A549 (cell line): ENCODE measurements around the gene PTEN. TPM values are rescaled to one million over a fixed set of nuclear protein-coding genes. Genes with fewer than 3 reads are reported as not detected.

Source experiments
- ATAC-seq, 2 experiments: fragments of 200-7000 bp in 1 of 2; fragments of >200 bp in 1 of 2; cut with Nextera tagmentation in 1 of 2; cut with Tn5 transposase in 1 of 2; 3 replicates each; pipeline versions ENCODE4 v1.8.0 to v1.9.1; 2018 to 2020; ENCODE audit warnings: mild to moderate bottlenecking in 1 of 2, moderate library complexity in 1 of 2
- CTCF ChIA-PET: fragments of 300-600 bp; sonication (Branson Sonifier 250); formaldehyde crosslinking; extraction: SDS; loops from one replicate; lab custom pipeline; 2021; ENCODE audit warnings: antibody characterized with exemption, inconsistent platforms; lab: Yijun Ruan, JAX
- POLR2A ChIA-PET: fragments of 350-600 bp; formaldehyde crosslinking; extraction: SDS; loops from one replicate; lab custom pipeline; 2021; ENCODE audit warnings: antibody characterized with exemption, inconsistent platforms; lab: Yijun Ruan, JAX
- DNase-seq, 2 experiments: peaks; one replicate each; pipeline versions ENCODE4 v3.0.0 to v3.0.0-alpha.2; 2011 to 2016; ENCODE audit warnings: low read depth in 1 of 2, low spot score in 1 of 2
- FAIRE-seq: peaks from 2 replicates; lab custom pipeline; 2011; peaks lifted over from hg19 to GRCh38; lab: Jason Lieb, UNC
- H3K27ac ChIP-seq, 2 experiments: fragments of >200 bp; sonication (Bioruptor Twin); formaldehyde crosslinking; 3 replicates each; pipeline ENCODE4 v1.5.1; 2016 to 2017
- H3K4me1 ChIP-seq: fragments of >200 bp; sonication (Bioruptor Twin); formaldehyde crosslinking; 3 replicates; pipeline ENCODE4 v1.6.1; 2016
- H3K4me2 ChIP-seq: fragments of >200 bp; sonication (Bioruptor Twin); formaldehyde crosslinking; 3 replicates; pipeline ENCODE4 v1.6.1; 2016
- H3K4me3 ChIP-seq: fragments of >200 bp; sonication (Bioruptor Twin); formaldehyde crosslinking; 3 replicates; pipeline ENCODE4 v1.5.1; 2016
- H3K9me3 ChIP-seq: fragments of >200 bp; sonication (Bioruptor Twin); formaldehyde crosslinking; 3 replicates; pipeline ENCODE4 v1.6.1; 2016
- BHLHE40 ChIP-seq: IDR thresholded peaks from 2 replicates; pipeline ENCODE4 v1.6.1; 2012; ENCODE audit warnings: low read depth, low read length, inconsistent platforms
- CBX2 ChIP-seq: fragments of 200-600 bp; sonication (generic); IDR thresholded peaks from 2 replicates; pipeline ENCODE4 v1.6.1; 2016; ENCODE audit warnings: low read depth, mild to moderate bottlenecking, borderline replicate concordance
- CBX8 ChIP-seq: fragments of 200-600 bp; sonication (generic); IDR thresholded peaks from 2 replicates; pipeline ENCODE4 v1.6.1; 2016
- CEBPB ChIP-seq, 2 experiments: fragments of >200 bp in 1 of 2; sonication (Bioruptor Twin) in 1 of 2; formaldehyde crosslinking in 1 of 2; IDR thresholded peaks; 2 replicates each; pipeline ENCODE4 v1.6.1; 2012 to 2016
- CHD2 ChIP-seq: fragments of 150-350 bp; IDR thresholded peaks from 2 replicates; pipeline ENCODE4 v1.6.1; 2014; ENCODE audit warnings: low read length; ENCODE audit not compliant: partially characterized antibody
- CHD4 ChIP-seq: fragments of 200-600 bp; sonication (generic); IDR thresholded peaks from 2 replicates; pipeline ENCODE4 v1.6.1; 2016; ENCODE audit warnings: antibody characterized with exemption, mild to moderate bottlenecking, borderline replicate concordance
- E2F6 ChIP-seq: IDR thresholded peaks from 2 replicates; pipeline ENCODE4 v1.6.1; 2012; ENCODE audit warnings: low read depth, borderline replicate concordance
- EHF ChIP-seq: fragments of 250-450 bp; sonication (Bioruptor Pico); IDR thresholded peaks from 2 replicates; pipeline ENCODE4 v1.5.0; 2020; ENCODE audit warnings: mild to moderate bottlenecking
- EHMT2 ChIP-seq: fragments of 200-600 bp; sonication (generic); IDR thresholded peaks from 2 replicates; pipeline ENCODE4 v1.6.1; 2016; ENCODE audit warnings: antibody characterized with exemption, low read depth, mild to moderate bottlenecking, moderate library complexity
- ESRRA ChIP-seq: fragments of 150-350 bp; IDR thresholded peaks from 2 replicates; pipeline ENCODE4 v1.6.1; 2014; ENCODE audit warnings: mild to moderate bottlenecking, low read length, borderline replicate concordance
- FOSL2 ChIP-seq, 2 experiments: fragments of 450-650 bp in 1 of 2; fragments of >200 bp in 1 of 2; sonication (Bioruptor Twin) in 1 of 2; formaldehyde crosslinking; IDR thresholded peaks; 2 replicates each; pipeline versions ENCODE4 v1.5.0 to v1.6.1; 2016 to 2020; ENCODE audit warnings: mild to moderate bottlenecking in 1 of 2, moderate library complexity in 1 of 2
- GATA3 ChIP-seq: IDR thresholded peaks from 2 replicates; pipeline ENCODE4 v1.6.1; 2012; ENCODE audit warnings: borderline replicate concordance
- HMGXB4 ChIP-seq: fragments of 250-450 bp; sonication (Bioruptor Pico); IDR thresholded peaks from 2 replicates; pipeline ENCODE4 v1.5.0; 2021; ENCODE audit warnings: mild to moderate bottlenecking, moderate library complexity, borderline replicate concordance
- JUNB ChIP-seq: fragments of >200 bp; sonication (Bioruptor Twin); formaldehyde crosslinking; IDR thresholded peaks from 2 replicates; pipeline ENCODE4 v1.6.1; 2016
- KDM1A ChIP-seq: fragments of 200-600 bp; sonication (generic); IDR thresholded peaks from 2 replicates; pipeline ENCODE4 v1.6.1; 2016; ENCODE audit warnings: low read depth, mild to moderate bottlenecking
- KDM5A ChIP-seq: fragments of 200-600 bp; sonication (generic); IDR thresholded peaks from 2 replicates; pipeline ENCODE4 v1.6.1; 2016; ENCODE audit warnings: antibody characterized with exemption, mild to moderate bottlenecking
- MAFK ChIP-seq: fragments of 450-650 bp; IDR thresholded peaks from 2 replicates; pipeline ENCODE4 v1.6.1; 2014; ENCODE audit not compliant: partially characterized antibody
- PHF8 ChIP-seq: fragments of 200-600 bp; sonication (generic); IDR thresholded peaks from 2 replicates; pipeline ENCODE4 v1.6.1; 2016; ENCODE audit warnings: low read depth, mild to moderate bottlenecking, antibody characterized with exemption, moderate library complexity, borderline replicate concordance
- POLR2A ChIP-seq: IDR thresholded peaks from 2 replicates; pipeline ENCODE4 v1.6.1; 2012; ENCODE audit warnings: mild to moderate bottlenecking, low read length
- POLR2AphosphoS2 ChIP-seq: conservative IDR thresholded peaks from 2 replicates; pipeline ENCODE4 v1.6.1; 2012; ENCODE audit warnings: low read length, improper control_type of control experiment, inconsistent platforms
- RAD21 ChIP-seq, 2 experiments: fragments of >200 bp in 1 of 2; sonication (Bioruptor Twin) in 1 of 2; formaldehyde crosslinking in 1 of 2; IDR thresholded peaks in 1 of 2; conservative IDR thresholded peaks in 1 of 2; 2 replicates in 1 of 2; 3 replicates in 1 of 2; pipeline ENCODE4 v1.6.1; 2012 to 2018; ENCODE audit warnings: inconsistent platforms in 1 of 2
- RARB ChIP-seq: fragments of 250-450 bp; sonication (Bioruptor Pico); IDR thresholded peaks from 2 replicates; pipeline ENCODE4 v1.8.0; 2021; ENCODE audit warnings: mild to moderate bottlenecking, moderate library complexity
- RCOR1 ChIP-seq: fragments of 150-350 bp; IDR thresholded peaks from 2 replicates; pipeline ENCODE4 v1.6.1; 2014; ENCODE audit warnings: antibody characterized with exemption, low read length, low read depth
- RNF2 ChIP-seq: fragments of 200-600 bp; sonication (generic); IDR thresholded peaks from 2 replicates; pipeline ENCODE4 v1.6.1; 2016; ENCODE audit warnings: low read depth, mild to moderate bottlenecking, antibody characterized with exemption, moderate library complexity, borderline replicate concordance
- SMC3 ChIP-seq: fragments of >200 bp; sonication (Bioruptor Twin); formaldehyde crosslinking; IDR thresholded peaks from 3 replicates; pipeline ENCODE4 v1.6.1; 2018; ENCODE audit warnings: inconsistent platforms
- TFCP2L1 ChIP-seq: fragments of 250-450 bp; sonication (Bioruptor Pico); IDR thresholded peaks from 2 replicates; pipeline ENCODE4 v1.5.0; 2021; ENCODE audit warnings: mild to moderate bottlenecking
- ZFP36 ChIP-seq: fragments of 450-650 bp; IDR thresholded peaks from 2 replicates; pipeline ENCODE4 v1.6.1; 2014; ENCODE audit warnings: borderline replicate concordance; ENCODE audit not compliant: partially characterized antibody
- WGBS: methylation state at CpG from one replicate; pipeline ENCODE4 v1.1.6; 2017; ENCODE audit errors: missing lambda C conversion rate; 5-methylcytosine and 5-hydroxymethylcytosine counted together
- polyA plus RNA-seq, 4 experiments: library from polyadenylated mRNA; depleted of rRNA in 3 of 4; stranded (reverse); fragments of >200 nt; fragmentation: RNase III in 1 of 4; extraction: RNeasy Plus Mini Kit Qiagen cat#74134 plus additional on column Dnase treatment in 1 of 4; gene quantifications; 2 replicates in 3 of 4; 3 replicates in 1 of 4; pipeline ENCODE4 v1.2.3, GENCODE V29; 2011 to 2017
- TF ChIP-seq, protein P1 (sequence below): fragments of >200 bp; sonication (Bioruptor Twin); formaldehyde crosslinking; IDR thresholded peaks from 3 replicates; pipeline ENCODE4 v1.5.1; 2016

Gene PTEN
- polyA plus RNA-seq, 2 of the 4 experiments (the other 2 are of a cell fraction): 33.6 to 58.3 TPM

- Histone ChIP-seq H3K4me3 (no peak overlapping the region), H3K4me1 (peaks cover 26% of the 10 kb centered on the region), H3K27ac (no peak overlapping the region), H3K9me3 (no peaks in the 10 kb centered on the region), H3K4me2 (no peak overlapping the region)
- TF ChIP-seq CHD2 (no peak), BHLHE40 (no peak), POLR2AphosphoS2 (no peak), ESRRA (no peak), KDM1A (no peak), FOSL2 (IDR thresholded peaks at IDR 0.05) (no peak), FOSL2 (CRISPR knock-in tag; IDR thresholded peaks at IDR 0.05) (no peak), RAD21 (conservative IDR thresholded peaks at IDR 0.05 in 1 of 2, IDR thresholded peaks at IDR 0.05 in 1 of 2) (no peak), CEBPB (IDR thresholded peaks at IDR 0.05) (no peak), ZFP36 (no peak), PHF8 (no peak), KDM5A (no peak), CHD4 (no peak), CBX2 (no peak), SMC3 (no peak), JUNB (no peak)
- TF ChIP-seq, protein P1, sequence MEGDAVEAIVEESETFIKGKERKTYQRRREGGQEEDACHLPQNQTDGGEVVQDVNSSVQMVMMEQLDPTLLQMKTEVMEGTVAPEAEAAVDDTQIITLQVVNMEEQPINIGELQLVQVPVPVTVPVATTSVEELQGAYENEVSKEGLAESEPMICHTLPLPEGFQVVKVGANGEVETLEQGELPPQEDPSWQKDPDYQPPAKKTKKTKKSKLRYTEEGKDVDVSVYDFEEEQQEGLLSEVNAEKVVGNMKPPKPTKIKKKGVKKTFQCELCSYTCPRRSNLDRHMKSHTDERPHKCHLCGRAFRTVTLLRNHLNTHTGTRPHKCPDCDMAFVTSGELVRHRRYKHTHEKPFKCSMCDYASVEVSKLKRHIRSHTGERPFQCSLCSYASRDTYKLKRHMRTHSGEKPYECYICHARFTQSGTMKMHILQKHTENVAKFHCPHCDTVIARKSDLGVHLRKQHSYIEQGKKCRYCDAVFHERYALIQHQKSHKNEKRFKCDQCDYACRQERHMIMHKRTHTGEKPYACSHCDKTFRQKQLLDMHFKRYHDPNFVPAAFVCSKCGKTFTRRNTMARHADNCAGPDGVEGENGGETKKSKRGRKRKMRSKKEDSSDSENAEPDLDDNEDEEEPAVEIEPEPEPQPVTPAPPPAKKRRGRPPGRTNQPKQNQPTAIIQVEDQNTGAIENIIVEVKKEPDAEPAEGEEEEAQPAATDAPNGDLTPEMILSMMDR: no peak
- FAIRE-seq: no peak
- CTCF ChIA-PET: no interaction called here
- no peak for DNase-seq
- POLR2A ChIA-PET: no interaction called here
- no peak for ATAC-seq
- WGBS: 63% methylated on average over 1 of the region's 1 CpG
These were observed 79.6 kb downstream of the PTEN start for GRCh38 chr10:87942884-87943527.

- no peak for TF ChIP-seq TFCP2L1 (CRISPR knock-in tag)
- no peak for TF ChIP-seq RCOR1
- no peak for TF ChIP-seq RARB (CRISPR knock-in tag)
- TF ChIP-seq, protein P1: no peak
- TF ChIP-seq EHF (CRISPR knock-in tag): no peak
- TF ChIP-seq MAFK: no peak
- no peak for TF ChIP-seq E2F6
- TF ChIP-seq EHMT2: no peak
- TF ChIP-seq POLR2A: no peak
- no peak for TF ChIP-seq RNF2
- TF ChIP-seq POLR2AphosphoS2: no peak
- no peak for TF ChIP-seq CHD4
- no peak for TF ChIP-seq HMGXB4 (CRISPR knock-in tag)
- TF ChIP-seq GATA3: no peak
- TF ChIP-seq CBX8: no peak
- TF ChIP-seq ZFP36: no peak
- TF ChIP-seq, all 56 proteins: peak for 0
- Histone ChIP-seq H3K4me2 (no peak overlapping the region), H3K27ac (no peak overlapping the region), H3K4me1 (peaks cover 18% of the 10 kb centered on the region), H3K9me3 (no peaks in the 10 kb centered on the region), H3K4me3 (no peak overlapping the region)
- DNase-seq (no peak), FAIRE-seq (no peak), ATAC-seq (no peak)
- 84% methylated on average over 6 of the region's 6 CpGs for WGBS
- ChIA-PET POLR2A (no interaction called here), CTCF (no interaction called here)
These were observed 82.6 kb downstream of the PTEN start for GRCh38 chr10:87945984-87946383.
